Panc1 (cell line): ENCODE measurements around the gene AHNAK. TPM values are rescaled to one million over a fixed set of nuclear protein-coding genes. Genes with fewer than 3 reads are reported as not detected.
A peak's percentile ranks its signal among the peaks of the same experiment; 100 is the strongest.

Source experiments
- ATAC-seq: fragments of 200-7000 bp; cut with Tn5 transposase; 2 replicates; pipeline ENCODE4 v1.9.1; 2020; ENCODE audit warnings: mild to moderate bottlenecking, moderate library complexity
- BruUV-seq: library from RNA; stranded (reverse); fragments of 400-500 nt; replicated peaks from 2 replicates; lab custom pipeline; 2021; lab: Mats Ljungman, UMichigan
- CTCF ChIA-PET: fragments of 300-600 bp; sonication (Branson Sonifier 250); formaldehyde crosslinking; loops from one replicate; lab custom pipeline; 2022; ENCODE audit warnings: antibody characterized with exemption; lab: Charles Lee
- POLR2A ChIA-PET: fragments of 300-600 bp; sonication (Branson Sonifier 250); formaldehyde crosslinking; loops from one replicate; lab custom pipeline; 2022; ENCODE audit warnings: antibody characterized with exemption; lab: Charles Lee
- DNase-seq: peaks from one replicate; pipeline ENCODE4 v3.0.0-alpha.2; 2010; ENCODE audit warnings: low read depth, low spot score
- H3K27ac ChIP-seq: 2 replicates; pipeline ENCODE4 v1.5.1; 2011; ENCODE audit warnings: mild to moderate bottlenecking, low read length, inconsistent platforms
- H3K27me3 ChIP-seq: fragments of 200-500 bp; sonication (Bioruptor generic); 2 replicates; pipeline ENCODE4 v1.6.0; 2014; ENCODE audit warnings: low read length, inconsistent platforms; ENCODE audit not compliant: control insufficient read depth, insufficient read depth
- H3K36me3 ChIP-seq: fragments of 200-500 bp; sonication (Bioruptor generic); 2 replicates; pipeline ENCODE4 v1.5.1; 2014; ENCODE audit warnings: inconsistent platforms, mild to moderate bottlenecking, low read length, moderate library complexity; ENCODE audit not compliant: control insufficient read depth, insufficient read depth
- H3K4me1 ChIP-seq: 2 replicates; pipeline ENCODE4 v1.5.1; 2011; ENCODE audit warnings: inconsistent platforms, mild to moderate bottlenecking, low read length, moderate library complexity; ENCODE audit not compliant: control insufficient read depth, insufficient read depth
- H3K4me3 ChIP-seq, 2 experiments: 2 replicates each; pipeline ENCODE4 v1.5.1; 2011 to 2012; ENCODE audit warnings: low read depth in 2 of 2, low read length in 2 of 2, mild to moderate bottlenecking in 2 of 2, inconsistent platforms in 1 of 2, moderate library complexity in 1 of 2
- H3K9me3 ChIP-seq: fragments of 200-500 bp; sonication (Bioruptor generic); 2 replicates; pipeline ENCODE4 v1.5.1; 2014; ENCODE audit warnings: low read depth, mild to moderate bottlenecking, inconsistent platforms, low read length, moderate library complexity; ENCODE audit not compliant: control insufficient read depth, insufficient read depth
- POLR2AphosphoS5 ChIP-seq: IDR thresholded peaks from 2 replicates; pipeline ENCODE4 v1.6.1; 2012; ENCODE audit warnings: mild to moderate bottlenecking, low read depth, low read length, moderate library complexity
- SIN3A ChIP-seq: IDR thresholded peaks from 2 replicates; pipeline ENCODE4 v1.6.1; 2012; ENCODE audit warnings: low read depth, mild to moderate bottlenecking, low read length, moderate library complexity, borderline replicate concordance; ENCODE audit not compliant: insufficient read depth
- TCF7L2 ChIP-seq: IDR thresholded peaks from 2 replicates; pipeline ENCODE4 v1.6.1; 2011; ENCODE audit warnings: mild to moderate bottlenecking, low read depth, low read length, inconsistent platforms
- in situ Hi-C: cut with HindIII; loops from 2 replicates; pipeline ENCODE4 v1.10.0; 2016; ENCODE audit warnings: low sequenced_read_pairs, low pct_unique_long_range_greater_than_20kb
- intact Hi-C: fragments of 100-400 bp; cut with micrococcal nuclease; formaldehyde crosslinking; loops from one replicate; pipeline ENCODE4 v1.10.0; 2022; ENCODE audit not compliant: unreplicated experiment
- total RNA-seq: library from RNA; stranded (reverse); gene quantifications from one replicate; pipeline ENCODE4 v1.2.1, GENCODE V29; 2021; ENCODE audit not compliant: unreplicated experiment
- TF ChIP-seq, protein P1 (sequence below): fragments of 450-650 bp; IDR thresholded peaks from 2 replicates; pipeline ENCODE4 v1.5.1; 2017; ENCODE audit warnings: mild to moderate bottlenecking
- TF ChIP-seq, protein P2 (sequence below), 2 experiments: IDR thresholded peaks; 2 replicates each; pipeline ENCODE4 v1.6.1; 2011 to 2012; ENCODE audit warnings: low read depth in 2 of 2, control low read depth in 1 of 2, low read length in 1 of 2, mild to moderate bottlenecking in 1 of 2, moderate library complexity in 1 of 2; ENCODE audit not compliant: insufficient read depth in 1 of 2

Gene AHNAK
- total RNA-seq, 1 experiment from 2014 or later: 844 TPM

DNA sequence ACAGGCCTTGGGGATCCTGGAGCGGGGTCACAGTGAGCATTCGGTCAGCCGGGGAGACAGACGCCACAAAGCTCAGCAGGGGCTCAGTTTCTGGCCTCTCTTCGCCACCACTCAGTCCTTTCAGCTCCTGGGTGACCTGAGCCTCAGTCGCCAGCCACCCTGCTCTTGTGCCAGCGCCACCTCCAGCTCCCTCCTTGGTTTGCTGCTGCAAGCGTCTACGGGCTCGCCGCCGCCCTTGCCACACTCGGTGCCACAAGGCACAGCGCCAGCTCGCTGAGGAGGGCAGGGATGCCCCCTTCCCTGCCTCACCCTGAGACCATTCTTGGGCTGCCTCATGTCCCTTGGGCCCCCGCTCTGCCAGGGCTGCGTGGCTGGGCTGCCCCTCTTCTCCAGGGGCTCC lies 28.6 kb upstream of the AHNAK start:
- TF ChIP-seq POLR2AphosphoS5 (no peak; the same call in 1 of the 2 replicates), SIN3A (no peak)
- H3K4me1 ChIP-seq: peaks cover 42% of the 10 kb centered on the region
- peak overlapping the region; percentile 81 to 100 for H3K4me3 ChIP-seq
- peak; percentile 11; the same call in 1 of the 2 replicates for ATAC-seq
- H3K27ac ChIP-seq: peak overlapping the region; percentile 98
- POLR2A ChIA-PET: no interaction called here
- H3K27me3 ChIP-seq: no peaks in the 10 kb centered on the region
- in situ Hi-C loops (no loop called here), intact Hi-C loops (no loop called here)
- CTCF ChIA-PET: interaction anchor here (0.7 kb wide), 1 partner anchor 93 kb away, joined by 3 read pairs; no protein-coding TSS in a partner anchor
- DNase-seq: no peak
- H3K9me3 ChIP-seq: no peaks in the 10 kb centered on the region
- H3K36me3 ChIP-seq: peaks cover 27% of the 10 kb centered on the region
- no TSS peak for BruUV-seq

DNA sequence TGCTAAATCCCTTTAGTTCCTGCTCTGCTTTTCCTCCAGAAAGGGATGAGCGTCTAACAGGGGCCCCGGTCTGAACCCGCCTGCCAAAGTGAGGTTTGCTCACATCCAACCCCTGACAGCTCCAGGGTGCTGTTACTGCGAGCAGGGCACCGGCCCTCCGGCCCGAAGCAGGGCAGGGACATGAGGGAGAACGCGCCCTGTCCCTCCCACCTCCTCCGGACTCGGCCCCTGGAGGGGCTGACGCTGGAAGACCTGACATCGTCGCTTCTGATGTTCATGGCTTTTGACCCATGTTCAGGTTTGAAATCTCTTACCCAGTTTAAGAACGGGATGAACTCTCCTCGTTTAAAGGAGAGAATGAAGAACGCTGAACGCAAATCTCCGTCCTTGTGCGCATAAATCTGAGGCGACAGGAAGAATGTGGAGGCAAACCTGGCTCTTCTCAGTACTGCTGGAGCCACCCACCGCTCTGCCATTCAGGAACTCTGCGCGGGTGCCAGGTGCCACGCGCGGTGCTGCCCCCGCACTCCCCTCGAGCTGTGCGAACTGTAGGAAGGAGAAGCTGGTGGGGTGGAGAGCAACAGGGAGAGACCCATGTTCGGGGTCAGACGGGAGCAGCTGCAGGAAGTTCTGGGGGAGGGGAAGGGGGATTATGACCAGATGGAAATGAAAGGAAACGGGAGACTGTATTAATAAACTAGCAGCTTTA lies 27.9 kb upstream of the AHNAK start:
- Histone ChIP-seq H3K9me3 (no peaks in the 10 kb centered on the region), H3K36me3 (peaks cover 31% of the 10 kb centered on the region), H3K27me3 (no peaks in the 10 kb centered on the region), H3K4me1 (peaks cover 42% of the 10 kb centered on the region), H3K27ac (peak overlapping the region; percentile 98), H3K4me3 (peak overlapping the region; percentile 81 to 100)
- ChIA-PET CTCF (interaction anchor here (0.7 to 1.0 kb wide), 4 partner anchors 14 to 150 kb away, joined by 3 to 7 read pairs (median 4); partner anchors contain the start of gene TUT1), POLR2A (interaction anchor here (1.0 kb wide), 3 partner anchors 16 to 28 kb away, joined by 3 to 9 read pairs (median 7); partner anchors contain the start of gene AHNAK)
- DNase-seq: no peak
- intact Hi-C loops: no loop called here
- BruUV-seq: TSS peak; percentile 92
- in situ Hi-C loops: no loop called here
- 0 out of 2 replicates have a peak, but pooled peaks have one; percentile 1 for TF ChIP-seq SIN3A
- TF ChIP-seq, protein P1, sequence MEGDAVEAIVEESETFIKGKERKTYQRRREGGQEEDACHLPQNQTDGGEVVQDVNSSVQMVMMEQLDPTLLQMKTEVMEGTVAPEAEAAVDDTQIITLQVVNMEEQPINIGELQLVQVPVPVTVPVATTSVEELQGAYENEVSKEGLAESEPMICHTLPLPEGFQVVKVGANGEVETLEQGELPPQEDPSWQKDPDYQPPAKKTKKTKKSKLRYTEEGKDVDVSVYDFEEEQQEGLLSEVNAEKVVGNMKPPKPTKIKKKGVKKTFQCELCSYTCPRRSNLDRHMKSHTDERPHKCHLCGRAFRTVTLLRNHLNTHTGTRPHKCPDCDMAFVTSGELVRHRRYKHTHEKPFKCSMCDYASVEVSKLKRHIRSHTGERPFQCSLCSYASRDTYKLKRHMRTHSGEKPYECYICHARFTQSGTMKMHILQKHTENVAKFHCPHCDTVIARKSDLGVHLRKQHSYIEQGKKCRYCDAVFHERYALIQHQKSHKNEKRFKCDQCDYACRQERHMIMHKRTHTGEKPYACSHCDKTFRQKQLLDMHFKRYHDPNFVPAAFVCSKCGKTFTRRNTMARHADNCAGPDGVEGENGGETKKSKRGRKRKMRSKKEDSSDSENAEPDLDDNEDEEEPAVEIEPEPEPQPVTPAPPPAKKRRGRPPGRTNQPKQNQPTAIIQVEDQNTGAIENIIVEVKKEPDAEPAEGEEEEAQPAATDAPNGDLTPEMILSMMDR: no peak
- ATAC-seq: peak; percentile 32

DNA sequence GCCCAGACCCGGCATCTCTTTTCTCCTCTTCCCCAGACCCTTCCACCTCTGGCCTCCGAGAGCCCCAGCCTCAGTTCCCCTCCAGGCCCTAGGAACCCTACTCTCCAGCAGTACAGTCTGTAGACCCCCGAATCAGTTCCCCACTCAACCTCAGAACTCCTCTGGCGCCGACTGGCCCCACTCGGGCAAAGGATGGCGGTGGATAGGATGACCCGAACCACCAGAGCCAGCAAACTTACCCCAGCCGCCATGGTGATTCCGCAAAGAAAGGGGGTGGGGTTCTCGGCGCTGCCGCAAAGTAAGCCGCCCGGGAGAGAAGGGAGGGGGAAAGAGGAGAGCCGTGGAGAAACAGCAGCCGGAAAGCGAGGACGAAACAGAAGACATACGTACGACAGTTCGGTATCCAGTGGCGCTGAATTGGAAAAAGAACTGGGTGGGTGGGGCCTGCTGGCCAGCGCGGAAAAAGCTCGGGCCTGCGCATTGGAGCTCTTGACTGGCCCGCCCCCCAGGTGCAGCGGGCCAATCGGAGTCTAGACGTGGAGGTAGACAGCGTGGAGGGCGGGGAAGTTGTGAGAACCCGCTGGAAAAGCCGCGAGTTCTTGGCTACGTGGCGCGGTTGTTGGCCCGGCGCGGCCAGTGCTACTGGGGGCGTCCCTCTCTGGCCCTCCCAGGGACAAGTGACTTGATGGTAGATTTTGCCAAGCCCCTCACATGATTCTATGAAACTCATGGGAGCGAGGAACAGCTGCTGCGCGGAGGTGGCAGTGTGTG lies 27.2 kb upstream of the AHNAK start, which contains the start of gene EEF1G:
EEF1G (minus strand) TSS at position 300 of the 771 bp plus-strand sequence; CDS start at position 251, 49 bp downstream.
- Histone ChIP-seq H3K27me3 (no peaks in the 10 kb centered on the region), H3K4me1 (peaks cover 42% of the 10 kb centered on the region), H3K27ac (peak within 1 kb of the TSS; percentile 99), H3K4me3 (peak within 1 kb of the TSS; percentile 98 to 100), H3K9me3 (no peaks in the 10 kb centered on the region), H3K36me3 (peaks cover 33% of the 10 kb centered on the region)
- intact Hi-C loops (no loop called here), in situ Hi-C loops (no loop called here)
- TF ChIP-seq, protein P1: no peak
- TF ChIP-seq, protein P2, sequence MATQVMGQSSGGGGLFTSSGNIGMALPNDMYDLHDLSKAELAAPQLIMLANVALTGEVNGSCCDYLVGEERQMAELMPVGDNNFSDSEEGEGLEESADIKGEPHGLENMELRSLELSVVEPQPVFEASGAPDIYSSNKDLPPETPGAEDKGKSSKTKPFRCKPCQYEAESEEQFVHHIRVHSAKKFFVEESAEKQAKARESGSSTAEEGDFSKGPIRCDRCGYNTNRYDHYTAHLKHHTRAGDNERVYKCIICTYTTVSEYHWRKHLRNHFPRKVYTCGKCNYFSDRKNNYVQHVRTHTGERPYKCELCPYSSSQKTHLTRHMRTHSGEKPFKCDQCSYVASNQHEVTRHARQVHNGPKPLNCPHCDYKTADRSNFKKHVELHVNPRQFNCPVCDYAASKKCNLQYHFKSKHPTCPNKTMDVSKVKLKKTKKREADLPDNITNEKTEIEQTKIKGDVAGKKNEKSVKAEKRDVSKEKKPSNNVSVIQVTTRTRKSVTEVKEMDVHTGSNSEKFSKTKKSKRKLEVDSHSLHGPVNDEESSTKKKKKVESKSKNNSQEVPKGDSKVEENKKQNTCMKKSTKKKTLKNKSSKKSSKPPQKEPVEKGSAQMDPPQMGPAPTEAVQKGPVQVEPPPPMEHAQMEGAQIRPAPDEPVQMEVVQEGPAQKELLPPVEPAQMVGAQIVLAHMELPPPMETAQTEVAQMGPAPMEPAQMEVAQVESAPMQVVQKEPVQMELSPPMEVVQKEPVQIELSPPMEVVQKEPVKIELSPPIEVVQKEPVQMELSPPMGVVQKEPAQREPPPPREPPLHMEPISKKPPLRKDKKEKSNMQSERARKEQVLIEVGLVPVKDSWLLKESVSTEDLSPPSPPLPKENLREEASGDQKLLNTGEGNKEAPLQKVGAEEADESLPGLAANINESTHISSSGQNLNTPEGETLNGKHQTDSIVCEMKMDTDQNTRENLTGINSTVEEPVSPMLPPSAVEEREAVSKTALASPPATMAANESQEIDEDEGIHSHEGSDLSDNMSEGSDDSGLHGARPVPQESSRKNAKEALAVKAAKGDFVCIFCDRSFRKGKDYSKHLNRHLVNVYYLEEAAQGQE (IDR thresholded peaks at IDR 0.05; ENCODE audit: insufficient read depth in 1 of 2, low read depth in 2 of 2, low read length in 1 of 2): peak in 1 of 2 experiments; percentile 48; a peak in 2 of 4 replicates
- peak; percentile 93 for TF ChIP-seq POLR2AphosphoS5
- TF ChIP-seq SIN3A: 0 out of 2 replicates have a peak, but pooled peaks have one; percentile 60
- TF ChIP-seq TCF7L2: no peak
- ATAC-seq (peak; percentile 93), DNase-seq (peak; percentile 98)
- BruUV-seq: no TSS peak
- POLR2A ChIA-PET: interaction anchor here (1.0 kb wide), 3 partner anchors 17 to 27 kb away, joined by 3 to 9 read pairs (median 7); partner anchors contain the start of gene AHNAK
- CTCF ChIA-PET: interaction anchor here (1.0 kb wide), 3 partner anchors 13 to 149 kb away, joined by 4 to 7 read pairs (median 4); partner anchors contain the start of gene TUT1
